Lower leg skin (tissue), 4 donors: ENCODE measurements around the gene SPTLC1. TPM values are rescaled to one million over a fixed set of nuclear protein-coding genes. Genes with fewer than 3 reads are reported as not detected.

Experiments used
- DNase-seq, 2 donors: peaks; one replicate each; pipeline ENCODE4 v3.0.0-alpha.2; 2019; ENCODE audit warnings: low spot score in 2 of 2
- H3K4me3 ChIP-seq: fragments of 200-600 bp; sonication (generic); 2 replicates; pipeline ENCODE4 v1.5.1; 2017; ENCODE audit warnings: mild to moderate bottlenecking, low read depth; ENCODE audit not compliant: poor library complexity, severe bottlenecking
- POLR2A ChIP-seq, 2 donors: fragments of 450-650 bp; IDR thresholded peaks; one replicate each; pipeline ENCODE4 v1.6.1; 2016 to 2017; ENCODE audit warnings: antibody characterized with exemption in 2 of 2, mild to moderate bottlenecking in 1 of 2, moderate library complexity in 1 of 2
- whole genome bisulfite sequencing, 2 donors: methylation state at CpG; one replicate each; pipeline ENCODE4 v1.1.5; 2018; 5-methylcytosine and 5-hydroxymethylcytosine counted together
- intact Hi-C: fragments of 100-400 bp; cut with DNase I; formaldehyde crosslinking; loops from one replicate; pipeline ENCODE4 v1.15.0; 2023; ENCODE audit warnings: low total_unique reads
- total RNA-seq, 4 donors: library from RNA; depleted of rRNA; stranded (reverse); fragments of >200 nt; gene quantifications; one replicate each; pipeline ENCODE4 v1.1.0, GENCODE V29; 2016
- TF ChIP-seq, protein P1 (sequence below), 3 donors: fragments of 450-650 bp; IDR thresholded peaks; one replicate each; pipeline ENCODE4 v1.5.1; 2016; ENCODE audit warnings: antibody characterized with exemption in 3 of 3, mild to moderate bottlenecking in 3 of 3, moderate library complexity in 2 of 3

Gene SPTLC1
- total RNA-seq, 4 donors from 2014 or later, result 80.5 to 99.6 (median 95.6) TPM

DNA sequence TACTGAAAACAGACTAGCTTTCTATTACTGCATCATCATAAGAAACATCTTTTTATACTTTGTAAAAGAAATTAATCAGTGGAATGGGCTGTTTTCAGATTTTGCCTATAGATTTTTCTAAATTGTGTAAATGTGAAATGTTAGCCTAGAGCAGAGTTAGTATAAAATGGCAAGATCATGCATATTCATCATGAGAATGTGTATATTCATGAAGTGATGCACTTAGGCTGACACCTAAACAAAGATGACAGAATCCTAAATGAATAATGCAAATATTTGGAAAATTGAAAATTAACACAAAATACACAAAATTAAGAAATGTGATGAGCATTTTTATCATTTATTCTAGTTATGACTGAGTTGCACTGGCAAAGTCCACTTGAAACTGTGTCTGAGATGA lies 57.2 kb downstream of the SPTLC1 start:
- DNase-seq, result no peak
- intact Hi-C loops, result no loop called here
- TF ChIP-seq, protein P1, sequence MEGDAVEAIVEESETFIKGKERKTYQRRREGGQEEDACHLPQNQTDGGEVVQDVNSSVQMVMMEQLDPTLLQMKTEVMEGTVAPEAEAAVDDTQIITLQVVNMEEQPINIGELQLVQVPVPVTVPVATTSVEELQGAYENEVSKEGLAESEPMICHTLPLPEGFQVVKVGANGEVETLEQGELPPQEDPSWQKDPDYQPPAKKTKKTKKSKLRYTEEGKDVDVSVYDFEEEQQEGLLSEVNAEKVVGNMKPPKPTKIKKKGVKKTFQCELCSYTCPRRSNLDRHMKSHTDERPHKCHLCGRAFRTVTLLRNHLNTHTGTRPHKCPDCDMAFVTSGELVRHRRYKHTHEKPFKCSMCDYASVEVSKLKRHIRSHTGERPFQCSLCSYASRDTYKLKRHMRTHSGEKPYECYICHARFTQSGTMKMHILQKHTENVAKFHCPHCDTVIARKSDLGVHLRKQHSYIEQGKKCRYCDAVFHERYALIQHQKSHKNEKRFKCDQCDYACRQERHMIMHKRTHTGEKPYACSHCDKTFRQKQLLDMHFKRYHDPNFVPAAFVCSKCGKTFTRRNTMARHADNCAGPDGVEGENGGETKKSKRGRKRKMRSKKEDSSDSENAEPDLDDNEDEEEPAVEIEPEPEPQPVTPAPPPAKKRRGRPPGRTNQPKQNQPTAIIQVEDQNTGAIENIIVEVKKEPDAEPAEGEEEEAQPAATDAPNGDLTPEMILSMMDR (IDR thresholded peaks at IDR 0.05), result no peak
- no peak for TF ChIP-seq POLR2A (IDR thresholded peaks at IDR 0.05)

DNA sequence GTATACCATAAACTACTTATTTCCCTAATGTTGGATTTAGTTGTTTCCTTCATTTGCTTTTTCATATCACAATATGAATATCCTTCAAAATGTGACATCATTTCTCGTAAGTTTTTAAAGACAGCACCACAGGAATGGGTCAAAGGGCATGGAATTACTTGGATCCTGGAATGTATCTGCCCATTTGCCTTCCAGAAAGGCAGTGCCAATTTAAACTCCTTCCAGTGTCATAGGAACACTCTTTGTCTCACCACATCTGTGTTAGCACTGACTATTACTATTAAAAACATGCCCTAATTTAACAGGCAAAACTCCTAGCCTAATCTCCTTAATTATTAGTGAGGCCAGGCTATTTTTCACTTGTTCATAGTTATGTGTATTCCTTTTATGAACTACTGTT lies 58.0 kb downstream of the SPTLC1 start:
- 92 to 98% methylated on average over 1 of the region's 1 CpG for WGBS, 2 donors

More for the DNA sequence above, 57.2 kb downstream of the SPTLC1 start:
- H3K4me3 ChIP-seq, result no peak overlapping the region

DNA sequence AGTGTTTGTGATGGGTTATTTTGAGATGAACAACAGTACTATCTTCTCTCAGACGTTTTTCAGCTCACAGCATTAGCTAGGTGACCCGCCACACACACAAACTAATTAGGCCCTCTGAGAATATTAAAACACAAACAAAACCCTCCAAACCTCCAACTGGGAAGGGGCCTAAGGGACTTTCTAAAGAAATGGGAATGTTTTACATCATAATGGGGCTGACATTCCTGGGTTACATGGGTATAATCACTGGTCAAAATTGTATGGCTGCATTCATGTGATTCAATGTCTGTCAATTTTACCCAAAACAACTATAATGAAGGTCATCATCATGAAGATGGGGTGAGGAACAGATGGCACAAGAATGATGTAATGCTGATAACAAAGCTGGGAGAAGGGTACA lies 59.6 kb downstream of the SPTLC1 start:
- 70 to 78% methylated on average over 2 of the region's 2 CpGs for WGBS, 2 donors
- no peak overlapping the region for H3K4me3 ChIP-seq
- TF ChIP-seq, protein P1 (IDR thresholded peaks at IDR 0.05), result no peak
- TF ChIP-seq POLR2A (IDR thresholded peaks at IDR 0.05), result no peak
- intact Hi-C loops, result no loop called here
- DNase-seq, result no peak

More for the DNA sequence above, 58.0 kb downstream of the SPTLC1 start:
- no peak for DNase-seq
- no peak overlapping the region for H3K4me3 ChIP-seq
- TF ChIP-seq POLR2A (IDR thresholded peaks at IDR 0.05), result no peak
- TF ChIP-seq, protein P1 (IDR thresholded peaks at IDR 0.05), result no peak
- intact Hi-C loops, result no loop called here

DNA sequence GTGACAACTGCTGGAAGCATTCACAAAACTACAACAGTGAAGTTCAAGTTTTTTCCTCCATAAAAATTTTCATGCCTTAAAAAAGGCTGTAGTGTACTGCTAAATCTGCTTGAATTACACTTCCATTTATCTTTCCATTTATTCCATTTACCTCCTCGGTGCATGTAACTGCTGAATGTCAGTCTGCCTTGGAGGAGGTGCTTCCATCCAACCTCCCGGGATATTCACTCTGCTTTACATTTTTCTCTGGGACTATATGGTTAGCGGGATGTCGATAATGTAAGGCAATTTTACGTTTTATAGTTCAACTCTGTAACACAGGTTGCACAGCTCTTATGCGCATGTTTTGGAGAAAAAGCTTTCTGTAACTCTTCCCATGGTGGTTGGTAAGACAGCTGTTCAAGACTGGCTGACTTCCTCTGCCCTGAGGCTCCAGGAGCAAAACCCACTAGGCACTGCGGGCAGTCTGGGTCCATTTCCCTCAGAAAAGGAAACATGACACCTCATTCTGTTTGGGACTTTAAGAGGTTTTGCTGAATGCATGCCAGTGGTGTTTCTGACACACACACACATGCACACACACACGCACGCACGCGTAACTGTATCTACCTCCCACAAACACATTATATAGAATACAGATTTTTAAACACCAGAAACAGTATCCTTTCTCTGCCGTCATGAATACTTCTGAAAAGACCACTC lies 66.1 kb downstream of the SPTLC1 start:
- intact Hi-C loops, result no loop called here
- 90 to 94% methylated on average over 12 of the region's 12 CpGs for WGBS, 2 donors
- TF ChIP-seq, protein P1 (IDR thresholded peaks at IDR 0.05), result no peak
- TF ChIP-seq POLR2A (IDR thresholded peaks at IDR 0.05), result no peak
- H3K4me3 ChIP-seq, result no peak overlapping the region
- no peak for DNase-seq

DNA sequence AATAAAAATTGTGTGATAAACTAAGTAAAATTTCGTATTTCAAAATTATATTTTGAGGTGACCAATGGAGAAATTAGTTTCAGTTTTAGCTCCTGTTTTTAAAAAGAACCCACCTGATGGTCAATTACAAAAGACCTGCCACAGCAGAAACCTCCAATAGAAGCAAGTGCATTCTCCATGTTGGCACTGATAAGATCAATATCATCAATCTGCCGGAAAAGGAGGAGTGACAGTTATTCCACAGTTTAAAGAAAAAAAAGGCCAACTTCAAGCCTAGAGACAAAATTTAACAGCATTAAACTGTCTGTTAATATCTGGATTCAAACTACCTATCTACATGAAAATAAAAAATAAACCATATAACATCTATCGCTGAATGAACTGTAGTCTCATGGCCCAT lies 67.7 kb downstream of the SPTLC1 start:
- no peak for DNase-seq
- 96 to 99% methylated on average over 3 of the region's 3 CpGs for whole genome bisulfite sequencing, 2 donors
- H3K4me3 ChIP-seq, result no peak overlapping the region
- TF ChIP-seq, protein P1 (IDR thresholded peaks at IDR 0.05), result no peak
- TF ChIP-seq POLR2A (IDR thresholded peaks at IDR 0.05), result no peak
- intact Hi-C loops, result no loop called here

DNA sequence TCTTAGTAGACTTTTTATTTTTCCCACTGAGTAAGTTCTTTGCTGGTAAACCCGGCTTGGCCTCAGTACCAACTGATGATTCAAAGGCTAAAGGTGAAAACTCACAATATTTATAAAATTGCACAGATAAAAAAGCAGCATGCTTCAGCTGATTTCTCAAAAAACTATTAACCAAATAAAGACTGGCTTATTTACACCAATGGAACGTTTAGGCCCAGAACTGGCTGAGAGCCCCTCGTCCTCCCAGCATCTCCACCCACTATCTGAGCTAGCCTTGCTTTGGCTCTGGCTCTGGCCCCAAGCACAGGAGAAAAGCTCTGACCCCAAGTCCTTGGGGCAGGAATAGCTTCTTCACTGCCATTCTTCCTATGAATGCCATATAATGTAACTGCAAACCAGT lies 68.5 kb downstream of the SPTLC1 start:
- no peak for DNase-seq
- 70 to 84% methylated on average over 3 of the region's 3 CpGs for WGBS, 2 donors
- intact Hi-C loops, result no loop called here
- no peak overlapping the region for H3K4me3 ChIP-seq
- no peak for TF ChIP-seq POLR2A (IDR thresholded peaks at IDR 0.05)
- TF ChIP-seq, protein P1 (IDR thresholded peaks at IDR 0.05), result no peak
